SK-N-SH (cell line): ENCODE measurements around the gene EP300. TPM values are rescaled to one million over a fixed set of nuclear protein-coding genes. Genes with fewer than 3 reads are reported as not detected.
"Not testable (repeated sequence)": the region's sequence is repeated elsewhere in the genome, so short reads cannot be mapped to it uniquely, and the experiment has no call there.

Source experiments
- CTCF ChIA-PET: fragments of 300-600, 350-600 bp; formaldehyde crosslinking; extraction: SDS; loops from one replicate; lab custom pipeline; 2021; lab: Yijun Ruan, JAX
- POLR2A ChIA-PET: fragments of 350-600 bp; sonication (Branson Sonifier 250); formaldehyde crosslinking; extraction: SDS; loops from one replicate; lab custom pipeline; 2020; ENCODE audit warnings: antibody characterized with exemption, inconsistent platforms; lab: Yijun Ruan, JAX
- DNase-seq: peaks from one replicate; pipeline ENCODE4 v3.0.0; 2012
- H2AFZ ChIP-seq: fragments of 200-600 bp; sonication (generic); 2 replicates; pipeline ENCODE4 v1.8.1; 2016; ENCODE audit warnings: antibody characterized with exemption, mild to moderate bottlenecking, low read depth
- H3F3A ChIP-seq: fragments of 200-600 bp; sonication (generic); replicated peaks from 2 replicates; pipeline ENCODE3; 2016; ENCODE audit warnings: antibody characterized with exemption, mild to moderate bottlenecking; ENCODE audit not compliant: insufficient read depth
- H3K27ac ChIP-seq, 2 experiments: fragments of 200-500 bp in 1 of 2; fragments of 200-600 bp in 1 of 2; sonication (Bioruptor generic) in 1 of 2; sonication (generic), shearing (Covaris generic) in 1 of 2; 2 replicates each; pipeline versions ENCODE4 v1.5.1 to v1.6.1; 2014 to 2016; ENCODE audit warnings: low read depth in 2 of 2, inconsistent platforms in 1 of 2, low read length in 1 of 2, mild to moderate bottlenecking in 1 of 2, mixed read lengths in 1 of 2
- H3K27me3 ChIP-seq: fragments of 200-600 bp; sonication (generic), shearing (Covaris generic); 2 replicates; pipeline ENCODE4 v1.6.1; 2016; ENCODE audit warnings: mixed run types; ENCODE audit not compliant: insufficient read depth
- H3K36me3 ChIP-seq, 2 experiments: fragments of 200-500 bp in 1 of 2; fragments of 200-600 bp in 1 of 2; sonication (Bioruptor generic) in 1 of 2; sonication (generic) in 1 of 2; replicated peaks in 1 of 2; 2 replicates each; pipeline versions ENCODE3 to v1.5.1; 2014 to 2016; ENCODE audit warnings: low read length in 1 of 2, mild to moderate bottlenecking in 1 of 2; ENCODE audit not compliant: insufficient read depth in 2 of 2, control insufficient read depth in 1 of 2
- H3K4me1 ChIP-seq, 2 experiments: fragments of 200-500 bp in 1 of 2; fragments of 200-600 bp in 1 of 2; sonication (Bioruptor generic) in 1 of 2; sonication (generic), shearing (Covaris generic) in 1 of 2; 2 replicates each; pipeline versions ENCODE4 v1.5.1 to v1.6.1; 2014 to 2016; ENCODE audit warnings: low read depth in 1 of 2, low read length in 1 of 2, mixed run types in 1 of 2; ENCODE audit not compliant: insufficient read depth in 2 of 2, control insufficient read depth in 1 of 2
- H3K4me2 ChIP-seq: fragments of 200-600 bp; sonication (generic), shearing (Covaris generic); 2 replicates; pipeline ENCODE4 v1.6.1; 2017; ENCODE audit warnings: mixed run types
- H3K4me3 ChIP-seq, 2 experiments: fragments of 200-500 bp in 1 of 2; fragments of 200-600 bp in 1 of 2; sonication (Bioruptor generic) in 1 of 2; sonication (generic), shearing (Covaris generic) in 1 of 2; 2 replicates each; pipeline versions ENCODE4 v1.5.1 to v1.8.1; 2014 to 2016; ENCODE audit warnings: low read depth in 2 of 2, inconsistent platforms in 1 of 2, low read length in 1 of 2, mild to moderate bottlenecking in 1 of 2, mixed read lengths in 1 of 2, moderate library complexity in 1 of 2
- H3K79me2 ChIP-seq: fragments of 200-600 bp; sonication (generic); 2 replicates; pipeline ENCODE4 v1.8.1; 2017; ENCODE audit warnings: mild to moderate bottlenecking; ENCODE audit not compliant: insufficient read depth
- H3K9ac ChIP-seq: fragments of 200-600 bp; sonication (generic); 2 replicates; pipeline ENCODE4 v1.6.1; 2017; ENCODE audit warnings: mixed run types
- H3K9me2 ChIP-seq: fragments of 200-600 bp; sonication (generic); 2 replicates; pipeline ENCODE4 v1.6.1; 2017; ENCODE audit warnings: mixed run types
- H3K9me3 ChIP-seq: fragments of 200-600 bp; sonication (generic); 2 replicates; pipeline ENCODE4 v1.6.1; 2017; ENCODE audit warnings: mixed run types, mild to moderate bottlenecking, moderate library complexity
- H4K20me1 ChIP-seq: fragments of 200-600 bp; sonication (generic); 2 replicates; pipeline ENCODE4 v1.6.1; 2017; ENCODE audit warnings: mild to moderate bottlenecking, mixed run types; ENCODE audit not compliant: insufficient read depth
- ELF1 ChIP-seq: IDR thresholded peaks from 2 replicates; pipeline ENCODE4 v1.4.0; 2012
- FOSL2 ChIP-seq: IDR thresholded peaks from 2 replicates; pipeline ENCODE4 v1.4.0; 2012; ENCODE audit warnings: low read depth, mild to moderate bottlenecking, moderate library complexity, borderline replicate concordance
- FOXJ3 ChIP-seq: sonication (generic); formaldehyde crosslinking; IDR thresholded peaks from 2 replicates; pipeline ENCODE4 v1.5.1; 2020; ENCODE audit warnings: mild to moderate bottlenecking, missing genetic modification reagents
- GABPA ChIP-seq: IDR thresholded peaks from 2 replicates; pipeline ENCODE4 v1.4.0; 2012; ENCODE audit warnings: low read depth, mild to moderate bottlenecking
- MAX ChIP-seq: IDR thresholded peaks from 2 replicates; pipeline ENCODE4 v1.4.0; 2012; ENCODE audit warnings: low read depth
- MXI1 ChIP-seq: IDR thresholded peaks from 2 replicates; pipeline ENCODE4 v1.6.1; 2012; ENCODE audit warnings: mild to moderate bottlenecking, low read depth, low read length, improper control_type of control experiment
- NRF1 ChIP-seq: IDR thresholded peaks from 2 replicates; pipeline ENCODE4 v1.6.1; 2012; ENCODE audit warnings: low read depth, mild to moderate bottlenecking, low read length
- RAD21 ChIP-seq: IDR thresholded peaks from 2 replicates; pipeline ENCODE4 v1.6.1; 2012; ENCODE audit warnings: mild to moderate bottlenecking, low read length
- REST ChIP-seq: IDR thresholded peaks from 2 replicates; pipeline ENCODE4 v1.6.1; 2012; ENCODE audit warnings: mild to moderate bottlenecking, low read depth, low read length, moderate library complexity
- RFX5 ChIP-seq: IDR thresholded peaks from 2 replicates; pipeline ENCODE4 v1.6.1; 2012; ENCODE audit warnings: mild to moderate bottlenecking, improper control_type of control experiment, low read length
- TEAD4 ChIP-seq: IDR thresholded peaks from 2 replicates; pipeline ENCODE4 v1.4.0; 2012; ENCODE audit warnings: mild to moderate bottlenecking, borderline replicate concordance; ENCODE audit not compliant: insufficient read depth
- USF2 ChIP-seq: fragments of 150-350 bp; IDR thresholded peaks from 2 replicates; pipeline ENCODE4 v1.6.1; 2017; ENCODE audit warnings: antibody characterized with exemption, low read length, low read depth, borderline replicate concordance
- WGBS: methylation state at CpG from one replicate; pipeline ENCODE4 v1.1.6; 2017; ENCODE audit warnings: low lambda C conversion rate; 5-methylcytosine and 5-hydroxymethylcytosine counted together
- polyA plus RNA-seq, 3 experiments: library from polyadenylated mRNA; depleted of rRNA; stranded (reverse); fragments of >200 nt; gene quantifications; 2 replicates each; pipeline ENCODE4 v1.2.3, GENCODE V29; 2012

Gene EP300
- polyA plus RNA-seq, 1 of the 3 experiments (the other 2 are of a cell fraction), result 7.1 TPM

GRCh38 chr22:41064326-41064725, 28.1 kb upstream of the EP300 start:
- H3F3A ChIP-seq, H3K9me3 ChIP-seq, CTCF ChIA-PET, H3K9ac ChIP-seq, H3K27ac ChIP-seq, H2AFZ ChIP-seq, H3K79me2 ChIP-seq, POLR2A ChIA-PET, DNase-seq, H3K36me3 ChIP-seq, H3K4me1 ChIP-seq, H3K4me2 ChIP-seq, H4K20me1 ChIP-seq, H3K27me3 ChIP-seq, H3K9me2 ChIP-seq, H3K4me3 ChIP-seq: not testable (repeated sequence)
- WGBS, result 98% methylated on average over 8 of the region's 15 CpGs

- H3K27ac ChIP-seq, H3K4me2 ChIP-seq, H4K20me1 ChIP-seq, H3K36me3 ChIP-seq, DNase-seq, H3K4me1 ChIP-seq, CTCF ChIA-PET, H3K9ac ChIP-seq, H3K9me2 ChIP-seq, H3K9me3 ChIP-seq, H3K4me3 ChIP-seq, H3F3A ChIP-seq, H3K27me3 ChIP-seq, POLR2A ChIA-PET, H2AFZ ChIP-seq, H3K79me2 ChIP-seq: not testable (repeated sequence)
- WGBS, result 90% methylated on average over 7 of the region's 8 CpGs
Observed at GRCh38 chr22:41066341-41066740, 26.1 kb upstream of the EP300 start.

- CTCF ChIA-PET, H3K9me2 ChIP-seq, H3K4me1 ChIP-seq, POLR2A ChIA-PET, H3K27me3 ChIP-seq, H4K20me1 ChIP-seq, H3K9me3 ChIP-seq, DNase-seq, H3K36me3 ChIP-seq, H2AFZ ChIP-seq, H3K4me3 ChIP-seq, H3K4me2 ChIP-seq, H3K79me2 ChIP-seq, H3K9ac ChIP-seq, H3K27ac ChIP-seq, H3F3A ChIP-seq: not testable (repeated sequence)
- 78% methylated on average over 7 of the region's 10 CpGs for WGBS
Observed at GRCh38 chr22:41067968-41068367, 24.4 kb upstream of the EP300 start.

GRCh38 chr22:41070665-41071331, 21.6 kb upstream of the EP300 start:
- no peaks in the 10 kb centered on the region for H3K36me3 ChIP-seq
- POLR2A ChIA-PET, result interaction anchor here (0.7 kb wide), 1 partner anchor 824 kb away, joined by 4 read pairs; no protein-coding TSS in a partner anchor
- CTCF ChIA-PET, result interaction anchor here (0.6 kb wide), 1 partner anchor 32 kb away, joined by 3 read pairs; no protein-coding TSS in a partner anchor
- no peaks in the 10 kb centered on the region for H3F3A ChIP-seq
- no peaks in the 10 kb centered on the region for H3K9me3 ChIP-seq
- no peak overlapping the region for H3K9ac ChIP-seq
- H3K4me2 ChIP-seq, result no peak overlapping the region
- H3K4me1 ChIP-seq, result no peaks in the 10 kb centered on the region
- no peaks in the 10 kb centered on the region for H3K79me2 ChIP-seq
- H3K27me3 ChIP-seq, result no peaks in the 10 kb centered on the region
- no peak overlapping the region for H2AFZ ChIP-seq
- H4K20me1 ChIP-seq, result no peaks in the 10 kb centered on the region
- no peaks in the 10 kb centered on the region for H3K9me2 ChIP-seq
- DNase-seq, result no peak
- H3K4me3 ChIP-seq, result no peak overlapping the region
- H3K27ac ChIP-seq, result no peak overlapping the region
- WGBS, result 92% methylated on average over 13 of the region's 14 CpGs
- TF ChIP-seq REST, result no peak
- no peak for TF ChIP-seq NRF1
- no peak for TF ChIP-seq TEAD4
- no peak for TF ChIP-seq GABPA
- no peak for TF ChIP-seq RAD21
- no peak for TF ChIP-seq RFX5
- no peak for TF ChIP-seq USF2
- no peak for TF ChIP-seq ELF1
- TF ChIP-seq MXI1, result no peak
- no peak for TF ChIP-seq FOXJ3
- no peak for TF ChIP-seq MAX
- no peak for TF ChIP-seq FOSL2
